ENCODE measurements around the gene USH2A.

Gene USH2A

DNA sequence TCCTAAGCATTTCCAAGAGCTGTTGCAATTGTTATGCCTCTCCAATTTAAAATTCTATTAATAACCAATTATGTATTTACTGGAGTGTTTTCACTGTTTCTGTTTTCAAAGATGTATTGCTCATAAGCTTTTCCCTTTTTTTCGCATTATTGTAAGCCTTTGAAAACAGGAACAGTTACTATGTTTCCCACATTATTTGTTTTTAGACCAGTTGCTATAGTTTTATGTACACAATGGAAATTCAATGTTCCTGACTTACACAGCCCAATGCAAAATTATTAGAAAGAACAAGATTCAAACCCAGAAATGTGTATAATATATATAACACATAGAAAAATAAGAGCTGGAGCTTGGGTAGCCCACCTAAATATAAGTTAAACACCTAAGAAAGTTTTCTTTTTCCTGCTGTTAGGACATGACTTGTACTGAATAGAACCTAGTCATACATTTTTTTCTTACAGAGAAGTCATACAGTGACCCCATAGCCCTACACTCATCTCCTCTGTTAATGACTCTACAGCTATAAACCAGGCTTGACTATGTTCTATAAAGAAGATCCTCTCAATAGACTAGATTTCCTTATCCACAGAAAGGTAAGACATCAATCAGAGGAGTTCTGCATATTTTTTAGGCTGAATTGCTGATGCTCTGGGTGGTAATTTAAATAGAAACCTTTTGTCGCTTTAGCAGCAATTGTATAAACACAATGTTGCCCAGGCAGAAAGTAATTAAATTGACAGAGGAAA is 299.6 kb downstream of the USH2A start:
- no peak for DNase-seq

DNA sequence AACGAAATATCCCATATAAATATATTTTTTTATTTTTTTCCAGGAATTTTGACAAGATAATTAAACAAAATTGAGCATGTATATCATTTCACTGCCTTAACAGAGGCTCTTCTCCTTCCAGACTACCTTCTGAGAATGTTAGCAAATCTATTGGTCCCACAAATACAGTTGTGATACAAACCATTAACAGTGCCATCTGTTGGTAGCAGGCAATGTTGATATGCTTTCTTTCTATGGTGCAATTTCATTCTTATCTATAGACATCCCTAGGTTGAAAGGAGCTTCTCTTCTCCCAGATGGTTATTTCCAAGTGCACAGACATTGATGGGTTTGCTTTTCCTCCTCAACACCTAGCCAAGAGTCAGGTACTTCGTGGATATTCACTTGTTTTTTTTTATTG is 303.6 kb downstream of the USH2A start:
- peak; percentile 3 for DNase-seq

DNA sequence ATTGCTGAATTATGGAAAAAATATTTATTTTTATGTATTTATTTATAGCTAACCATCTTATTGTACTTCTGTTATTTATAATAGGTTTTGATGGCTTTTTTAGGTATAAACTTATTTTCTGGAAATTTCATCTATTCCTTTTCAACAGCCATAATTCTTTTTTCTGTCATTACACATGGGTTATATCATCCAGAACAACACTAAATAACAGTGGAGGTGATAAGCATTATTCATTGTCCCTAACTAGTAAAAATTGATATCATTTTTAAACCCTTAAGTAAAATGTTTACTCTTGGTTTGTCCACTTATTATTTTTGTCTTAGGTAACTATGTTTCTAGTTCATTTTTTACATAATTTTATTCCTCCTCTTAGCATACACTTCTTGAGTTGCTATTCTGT is 309.1 kb downstream of the USH2A start:
- DNase-seq, result no peak

DNA sequence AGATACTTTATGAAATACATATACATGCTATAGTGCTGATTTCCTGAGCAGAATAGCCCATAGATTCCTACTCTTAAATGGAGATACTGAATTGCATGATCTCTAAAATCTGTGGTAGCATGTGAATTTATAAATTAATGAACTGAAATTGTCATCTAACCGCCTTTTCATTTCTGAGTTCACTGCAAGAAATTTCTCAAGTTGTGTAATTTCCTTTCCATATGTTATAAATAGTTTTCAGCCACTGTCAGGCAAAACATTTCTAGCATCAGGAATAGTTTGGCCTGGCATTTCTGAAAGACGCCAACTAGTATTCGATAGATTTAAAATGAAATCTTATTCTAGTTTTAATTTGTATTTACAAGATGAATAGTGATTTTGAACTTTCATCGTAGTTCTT is 310.1 kb downstream of the USH2A start:
- DNase-seq, result no peak

DNA sequence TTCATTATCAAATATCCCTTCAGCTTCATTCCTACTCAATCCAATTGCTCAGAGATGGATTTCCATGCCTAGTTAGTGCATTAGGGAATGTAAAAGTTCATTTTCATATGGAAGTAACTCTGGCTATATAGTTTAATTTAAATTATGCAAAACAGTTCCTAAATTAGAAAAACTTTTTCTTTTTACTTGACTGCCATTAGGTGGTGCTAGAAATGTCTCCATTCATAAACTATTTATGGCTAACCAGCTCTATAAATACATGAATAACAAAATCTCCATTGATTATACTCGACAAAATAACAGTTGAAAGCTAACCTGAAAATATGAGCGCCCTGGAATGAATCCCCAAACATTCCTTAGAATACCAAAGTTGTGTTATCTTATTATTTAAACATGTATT is 311.4 kb downstream of the USH2A start:
- DNase-seq, result no peak

DNA sequence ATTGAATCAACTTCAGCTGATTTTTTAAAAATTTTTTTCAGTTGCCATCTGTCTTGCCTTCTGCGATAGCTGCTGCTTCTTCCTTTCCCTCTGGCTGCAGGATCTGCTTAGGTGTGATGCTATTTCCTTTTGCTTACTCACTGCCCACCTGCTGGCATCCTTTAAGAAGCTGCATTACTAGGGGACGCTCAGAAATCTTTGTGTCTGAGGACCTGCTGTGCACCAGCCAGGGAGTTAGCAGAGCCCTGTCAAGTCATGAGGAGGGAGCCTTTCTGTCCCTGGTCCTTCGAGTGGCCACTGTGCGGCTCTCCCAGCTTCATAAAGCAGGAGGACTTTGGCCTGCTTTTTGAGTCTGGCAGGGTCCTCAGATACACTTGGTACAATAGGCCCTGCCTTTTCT is 327.8 kb downstream of the USH2A start:
- DNase-seq, result no peak

DNA sequence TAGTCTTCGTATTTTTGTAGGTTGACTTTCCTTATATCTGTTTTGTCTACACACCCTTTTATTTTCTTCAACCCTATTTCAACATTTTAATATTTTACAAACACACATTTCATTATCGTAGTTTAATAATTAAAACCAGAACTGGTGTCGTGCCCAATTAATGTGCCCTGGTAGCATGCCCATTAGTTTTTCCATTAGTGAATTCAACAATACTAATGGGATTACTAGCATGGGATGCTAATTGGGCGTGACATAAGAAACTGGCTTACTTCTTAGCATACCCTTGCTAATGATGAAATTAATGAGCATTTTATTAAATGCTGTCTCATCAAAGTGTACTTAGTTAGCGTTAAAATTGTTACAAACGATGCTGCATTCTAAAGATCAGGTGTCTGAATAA is 332.7 kb downstream of the USH2A start:
- no peak for DNase-seq

DNA sequence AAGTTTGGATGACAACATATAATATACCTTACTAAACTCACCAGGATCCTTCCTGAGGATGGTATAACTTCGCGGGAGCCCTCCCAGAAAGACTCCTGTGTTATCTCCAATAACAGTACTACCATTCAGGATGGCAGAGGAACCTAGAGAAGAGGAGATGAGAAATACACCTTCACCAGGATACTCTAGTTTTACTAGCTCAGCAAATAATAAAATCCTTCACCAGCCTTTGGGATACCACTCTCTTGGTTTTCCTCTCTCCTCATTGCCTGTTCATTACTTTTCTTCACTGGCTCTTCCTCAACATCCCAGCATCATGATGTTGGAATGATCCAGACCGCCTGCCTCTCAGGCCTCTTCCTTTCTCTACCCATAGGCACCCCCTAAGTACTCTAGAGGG is 336.6 kb downstream of the USH2A start:
- no peak for DNase-seq

DNA sequence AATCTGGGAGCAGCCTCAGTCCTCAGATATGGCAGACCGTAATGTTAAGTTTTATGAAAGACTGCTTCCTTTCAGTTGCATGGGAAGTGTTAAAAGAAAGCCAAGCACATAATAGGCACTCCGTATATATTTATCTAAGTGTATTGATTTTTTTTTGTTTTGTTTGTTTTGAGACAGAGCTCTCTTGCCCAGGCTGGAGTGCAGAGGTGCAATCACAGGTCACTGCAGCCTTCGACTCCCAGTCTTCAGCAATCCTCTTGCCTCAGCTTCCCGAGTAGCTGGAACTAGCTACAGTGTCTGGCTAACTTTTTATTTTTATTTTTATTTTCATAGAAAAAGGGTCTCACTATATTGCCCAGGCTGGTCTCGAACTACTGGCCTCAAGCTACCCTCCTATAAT is 341.8 kb downstream of the USH2A start:
- no peak for DNase-seq

DNA sequence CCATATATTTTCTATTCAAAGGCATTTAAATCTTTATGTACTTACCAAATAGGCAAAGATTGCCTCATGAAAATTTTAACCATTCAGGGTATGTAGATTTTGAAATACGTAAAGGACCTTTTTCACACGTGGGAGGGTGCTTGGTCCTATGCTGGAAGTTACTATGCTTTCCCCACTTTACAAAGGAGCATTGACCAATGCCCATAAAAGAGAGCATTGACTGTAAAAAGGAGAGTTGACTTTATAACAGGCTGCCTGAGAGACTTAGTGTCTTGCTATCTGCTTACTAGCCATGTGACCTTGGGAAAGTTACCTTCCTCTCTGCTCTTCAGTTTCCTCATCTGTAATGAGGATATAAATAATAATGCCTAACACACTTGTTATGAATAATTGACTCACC is 346.5 kb downstream of the USH2A start:
- DNase-seq, result no peak

DNA sequence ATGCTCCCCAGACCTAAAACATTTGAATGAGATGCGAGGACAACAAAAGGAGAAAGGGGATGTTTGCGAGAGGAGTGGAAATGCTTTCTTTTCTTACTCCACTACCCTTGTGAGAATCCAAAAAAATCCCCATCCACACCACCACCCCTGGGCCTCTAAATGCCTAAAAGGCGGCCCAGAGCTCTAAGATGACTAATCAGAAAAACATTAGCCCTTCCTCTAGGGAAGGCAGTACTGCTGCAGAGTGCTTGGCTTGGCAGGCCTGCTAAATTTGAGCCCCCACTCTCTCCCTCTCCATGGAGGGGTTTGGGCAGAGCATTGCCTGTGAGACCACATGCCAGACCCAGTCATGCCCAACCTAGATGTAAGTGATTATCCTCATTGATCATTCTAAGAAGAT is 347.9 kb downstream of the USH2A start:
- no peak for DNase-seq

DNA sequence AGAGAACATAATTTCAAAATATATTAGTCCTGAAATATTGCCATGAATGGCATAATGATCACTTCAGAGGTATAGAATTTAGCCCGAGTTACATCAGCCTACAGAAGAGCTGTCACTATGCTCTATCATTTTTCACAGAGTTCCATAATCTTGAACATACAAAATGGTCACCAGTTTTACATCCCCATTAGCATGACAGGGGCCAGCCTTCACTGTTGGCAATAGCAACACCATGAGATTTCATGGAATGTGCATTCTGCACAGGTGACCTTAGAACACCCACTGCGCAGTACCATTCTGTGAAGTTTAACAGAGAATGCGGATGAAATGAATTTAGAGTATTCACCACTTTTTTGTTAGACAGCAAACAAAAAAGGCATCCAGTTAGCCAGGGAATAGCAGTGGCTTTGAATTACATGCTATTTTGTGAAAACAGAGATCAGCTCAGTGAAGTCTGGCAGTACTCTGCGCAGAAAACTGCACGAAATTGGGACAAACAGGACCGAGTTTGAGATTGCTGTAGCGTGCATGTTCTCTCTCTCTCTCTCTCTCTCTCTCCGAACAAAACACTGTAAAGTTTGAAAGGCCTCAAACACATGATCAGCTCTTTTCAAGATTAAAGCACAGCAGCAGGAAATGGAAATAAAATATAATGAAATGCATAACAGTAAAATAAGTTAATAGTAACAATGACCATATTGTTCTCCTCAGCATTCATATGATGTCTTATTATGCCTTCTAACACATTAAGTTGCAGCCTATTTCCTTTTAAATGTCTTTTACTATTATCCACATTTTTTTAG is 349.3 kb downstream of the USH2A start:
- no peak for DNase-seq

DNA sequence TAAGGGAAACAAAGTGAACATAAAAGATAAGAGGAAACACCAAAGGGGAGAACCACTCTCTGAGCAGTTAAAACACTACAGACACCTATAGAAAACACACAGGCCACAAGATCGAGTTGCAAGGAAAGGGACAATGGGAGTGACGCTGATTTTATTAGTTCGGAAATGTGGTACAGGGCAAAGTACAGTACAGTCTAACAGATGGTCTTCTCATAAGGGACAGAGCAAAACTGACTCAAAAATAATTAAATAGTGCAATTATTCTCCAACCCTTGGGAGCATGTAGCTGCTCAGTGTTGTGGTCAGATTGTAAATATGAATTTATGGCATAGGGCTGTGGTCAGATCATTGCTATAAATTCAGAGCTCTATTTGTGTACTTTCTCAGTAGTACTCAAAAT is 352.0 kb downstream of the USH2A start:
- no peak for DNase-seq

DNA sequence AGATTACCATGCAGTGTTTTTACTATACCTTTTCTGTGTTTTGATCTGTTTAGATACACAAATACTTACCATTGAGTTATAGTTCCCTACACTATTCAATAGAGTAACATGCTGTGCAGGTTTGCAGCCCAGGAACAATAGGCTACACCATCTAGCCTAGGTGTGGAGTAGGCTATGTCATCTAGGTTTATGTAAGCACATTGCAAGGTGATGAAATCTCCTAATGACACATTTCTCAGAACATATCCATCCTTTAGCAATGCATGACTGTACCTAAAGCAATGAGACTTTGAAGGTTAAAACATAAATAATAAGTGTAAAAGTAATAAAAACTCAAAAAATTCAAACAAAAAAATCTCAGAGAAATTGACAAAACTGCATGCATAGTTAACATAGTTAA is 358.6 kb downstream of the USH2A start:
- DNase-seq, result no peak

DNA sequence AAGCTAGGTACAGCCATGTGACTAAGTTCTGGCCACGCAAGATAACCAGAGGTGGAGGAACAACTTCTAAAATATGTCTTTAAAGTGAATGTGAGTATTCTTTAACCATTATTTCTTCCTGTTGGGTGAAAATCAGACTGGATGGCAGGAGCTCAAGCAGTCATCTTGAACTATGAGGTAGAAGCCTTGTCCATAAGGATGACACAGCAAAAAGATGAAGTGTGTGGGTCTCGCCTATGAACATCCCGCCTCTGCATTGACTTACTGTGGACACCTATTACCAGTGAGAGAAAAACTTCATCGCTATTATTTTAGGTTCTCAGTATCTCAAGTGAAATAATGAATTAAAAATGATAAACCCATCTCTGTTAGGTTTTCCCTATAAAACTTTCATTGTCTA is 365.3 kb downstream of the USH2A start:
- no peak for DNase-seq

DNA sequence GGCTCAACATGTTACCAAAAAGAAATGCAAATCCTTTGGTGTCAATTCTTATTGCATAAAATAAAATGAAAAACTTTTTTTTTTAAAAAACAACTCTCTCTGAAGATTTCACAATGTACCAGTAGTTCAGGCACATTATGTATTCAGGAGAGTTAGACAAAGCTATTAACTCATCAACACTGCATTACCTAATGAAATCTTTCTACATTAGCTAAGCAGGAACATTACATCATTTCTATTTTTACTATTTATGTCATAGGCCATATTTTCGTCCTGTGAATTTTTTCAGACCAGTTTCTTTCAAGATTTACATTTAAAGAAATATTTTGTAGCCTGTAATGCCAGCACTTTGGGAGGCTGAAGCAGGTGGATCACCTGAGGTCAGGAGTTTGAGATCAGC is 366.2 kb downstream of the USH2A start:
- DNase-seq, result no peak

DNA sequence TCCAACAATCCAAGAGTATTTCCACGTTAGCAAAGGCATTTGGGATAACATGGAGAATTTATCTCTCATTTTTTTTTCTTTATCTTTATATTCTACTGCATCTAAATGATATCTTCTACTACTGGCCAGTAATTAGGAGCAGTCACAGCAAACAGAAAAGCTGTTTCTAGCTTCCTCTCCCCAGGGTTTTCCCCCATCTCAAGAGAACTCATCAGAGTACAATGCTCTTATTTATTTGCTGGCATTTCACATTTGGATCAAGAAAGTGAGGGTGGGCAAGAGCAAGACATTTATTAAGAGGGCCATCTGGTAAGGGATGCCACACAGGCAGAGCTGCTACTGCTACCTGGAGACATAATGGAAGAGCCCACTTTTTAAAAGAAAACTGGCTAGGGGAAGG is 368.2 kb downstream of the USH2A start:
- no peak for DNase-seq

DNA sequence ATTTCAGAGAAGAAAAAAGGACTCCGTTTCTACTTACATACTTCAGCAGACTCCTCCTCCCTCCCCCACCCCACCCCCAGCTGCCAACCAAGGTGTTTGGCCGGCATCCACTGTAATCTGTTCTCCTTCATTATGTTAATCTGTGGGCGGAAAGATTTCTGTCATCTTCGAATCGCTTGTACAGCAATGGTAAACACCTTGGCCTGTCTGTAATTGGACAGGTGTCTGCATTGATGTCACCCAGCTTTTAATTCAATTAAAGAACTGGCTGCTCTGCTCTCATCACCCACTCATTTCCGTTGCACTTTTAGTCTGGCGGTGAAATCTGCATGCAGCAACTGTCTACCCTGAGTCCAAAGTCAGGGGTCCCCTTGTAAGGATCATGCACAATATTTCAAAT is 368.6 kb downstream of the USH2A start:
- DNase-seq, result no peak

DNA sequence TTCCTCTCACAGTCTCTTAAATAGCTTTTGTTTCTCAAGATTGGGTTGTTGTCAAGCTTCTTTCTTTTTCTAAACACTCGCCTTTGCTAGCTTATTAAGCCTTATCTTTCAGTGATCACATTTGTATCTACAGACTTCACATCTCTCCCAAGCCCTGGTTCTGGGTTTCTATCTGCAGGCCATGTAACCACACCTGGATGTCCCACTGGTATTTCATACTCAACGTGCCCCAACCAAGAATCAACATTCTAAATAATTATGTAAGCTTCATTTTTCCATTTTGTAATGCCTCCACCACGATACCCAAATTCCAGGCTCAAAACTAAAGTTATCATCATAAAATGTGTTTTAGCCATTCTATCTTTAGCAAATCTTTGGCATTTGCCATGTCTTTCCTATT is 372.2 kb downstream of the USH2A start:
- DNase-seq, result no peak

DNA sequence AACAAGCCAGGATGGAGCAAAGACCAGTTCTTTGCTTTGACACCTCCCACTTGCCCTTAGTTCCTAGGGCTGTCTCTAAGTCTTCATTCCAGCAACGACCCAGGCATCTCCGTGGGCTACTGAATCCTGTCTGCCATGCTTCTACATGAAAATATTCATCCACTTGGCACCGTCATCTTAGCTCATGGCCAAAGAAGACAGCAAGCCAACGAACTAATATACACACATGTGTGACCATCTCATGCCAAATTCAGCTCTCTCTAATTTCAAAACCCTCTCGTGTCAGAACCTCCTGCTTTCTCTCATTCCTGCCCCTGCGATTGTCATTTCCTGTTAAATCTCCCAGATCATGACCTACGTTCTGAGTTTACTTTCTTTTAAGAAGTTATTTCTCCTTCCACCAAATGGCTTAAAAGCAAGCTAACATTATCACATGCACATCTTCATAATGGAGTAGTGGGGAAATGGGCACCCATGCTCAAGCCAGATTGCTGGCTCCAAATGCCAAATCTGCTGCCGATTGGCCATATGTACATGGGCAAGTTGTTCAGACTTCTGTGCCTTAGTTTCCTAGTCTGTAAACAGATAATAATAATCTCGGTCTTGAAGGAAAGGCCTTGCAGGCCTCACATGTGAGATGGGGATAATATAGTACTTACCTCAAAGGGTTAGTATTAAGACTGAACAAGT is 373.4 kb downstream of the USH2A start:
- DNase-seq, result no peak

DNA sequence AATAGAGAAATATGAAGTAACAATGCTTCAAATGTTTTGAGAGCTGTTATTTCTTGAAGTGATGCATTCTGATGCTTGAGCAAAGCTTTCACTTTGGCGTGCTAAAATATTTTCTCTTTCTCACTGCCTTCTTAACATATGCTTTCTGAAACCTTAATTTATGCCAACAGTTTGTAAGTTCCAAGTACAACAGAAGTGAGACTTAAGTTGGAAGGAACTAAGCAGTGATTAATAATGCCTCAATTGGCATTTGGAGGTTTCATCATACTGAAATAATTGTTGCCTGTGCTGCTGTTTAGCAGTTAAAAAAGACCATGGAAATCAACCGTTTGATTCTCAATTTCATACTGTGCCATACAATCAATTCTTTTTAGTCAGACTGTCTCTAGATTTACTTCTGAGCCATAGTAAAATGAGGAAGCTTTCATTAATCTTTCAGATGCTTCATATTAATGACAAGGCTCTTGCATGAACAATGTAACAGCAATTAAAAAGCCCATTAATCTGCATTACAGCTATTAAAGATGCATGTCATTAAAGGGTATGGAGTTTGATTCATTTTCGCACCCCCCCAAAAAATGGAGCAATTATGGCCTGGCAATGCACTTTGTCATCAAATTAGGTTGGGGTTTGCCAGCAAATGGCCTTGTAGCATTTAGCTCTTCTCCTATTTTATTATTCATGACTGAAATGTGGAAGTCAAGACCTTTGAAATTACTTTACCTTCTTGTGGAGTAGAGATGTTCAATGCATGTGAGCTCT is 375.3 kb downstream of the USH2A start:
- no peak for DNase-seq

DNA sequence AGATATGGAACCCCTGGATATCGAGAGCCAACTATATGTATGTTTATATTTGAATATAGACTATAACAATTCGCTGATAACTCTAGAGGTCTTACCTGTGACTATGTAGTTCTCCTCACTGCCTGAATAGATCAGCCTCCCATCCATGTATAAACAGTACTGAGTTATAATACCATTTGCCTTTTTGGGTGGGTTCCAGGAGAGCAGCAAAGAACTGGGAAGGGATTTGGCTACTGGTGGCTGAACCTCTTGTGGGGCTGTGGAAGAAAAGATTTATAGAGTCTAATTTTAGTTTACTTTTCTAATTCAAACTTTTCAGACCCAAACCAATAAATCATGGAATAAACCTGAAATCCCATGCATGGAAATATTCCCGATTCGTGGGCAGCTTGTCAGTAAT is 376.9 kb downstream of the USH2A start:
- DNase-seq, result no peak

DNA sequence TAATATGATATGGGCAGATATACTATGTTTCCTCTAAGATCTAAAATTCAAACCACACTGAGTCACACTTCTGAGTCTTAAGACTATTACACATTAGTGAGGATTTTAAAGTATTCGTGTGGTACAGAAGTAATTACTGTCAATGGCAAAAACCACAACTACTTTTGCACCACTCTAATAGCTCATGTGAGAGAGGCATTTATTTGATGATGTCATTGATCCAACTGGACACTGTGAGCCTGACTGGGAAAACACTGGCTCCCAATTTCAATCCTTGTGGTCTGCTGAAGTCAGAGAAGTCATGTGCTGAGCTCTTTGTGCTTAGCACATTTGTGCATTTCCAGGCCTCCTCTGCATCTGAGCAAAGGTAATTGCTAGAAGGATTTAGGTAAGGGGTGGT is 377.8 kb downstream of the USH2A start:
- no peak for DNase-seq

Data from activated CD4-positive, alpha-beta T cell treated with anti-CD3 and anti-CD28 coated beads, Interleukin-2, Interleukin-6, amounts not matched to agents 100 ng/mL and 50 ng/mL, durations not matched to agents 16 hours and 8 hours (primary cell).